ENCODE data around the gene CRADD.

Gene CRADD

GRCh38 chr12:93673084-93673483 is 4.1 kb upstream of the CRADD start:
- no peak for DNase-seq

- no peak for DNase-seq
Measured at GRCh38 chr12:93674386-93674785, 2.8 kb upstream of the CRADD start.

- no peak for DNase-seq
Measured at GRCh38 chr12:93676408-93677194, 574 bp upstream of the CRADD start.

GRCh38 chr12:93678779-93679178 is 1.6 kb downstream of the CRADD start:
- no peak for DNase-seq

GRCh38 chr12:93679308-93679925 is 2.2 kb downstream of the CRADD start:
- no peak for DNase-seq

GRCh38 chr12:93680006-93680405 is 2.8 kb downstream of the CRADD start:
- no peak for DNase-seq

- no peak for DNase-seq
Measured at GRCh38 chr12:93682846-93683261, 5.7 kb downstream of the CRADD start.

GRCh38 chr12:93683410-93683809 is 6.2 kb downstream of the CRADD start:
- no peak for DNase-seq

- DNase-seq = no peak
Measured at GRCh38 chr12:93684716-93685115, 7.5 kb downstream of the CRADD start.

- no peak for DNase-seq
Measured at GRCh38 chr12:93686572-93687356, 9.6 kb downstream of the CRADD start.

- DNase-seq = no peak
Measured at GRCh38 chr12:93689076-93689834, 12.1 kb downstream of the CRADD start.

GRCh38 chr12:93696462-93696861 is 19.3 kb downstream of the CRADD start:
- DNase-seq = no peak

GRCh38 chr12:93698307-93699092 is 21.3 kb downstream of the CRADD start:
- DNase-seq = no peak

- peak; percentile 28 for DNase-seq
Measured at GRCh38 chr12:93699271-93700145, 22.3 kb downstream of the CRADD start.

- no peak for DNase-seq
Measured at GRCh38 chr12:93702707-93703315, 25.6 kb downstream of the CRADD start.

- DNase-seq = no peak
Measured at GRCh38 chr12:93704122-93704521, 26.9 kb downstream of the CRADD start.

GRCh38 chr12:93704625-93705024 is 27.4 kb downstream of the CRADD start:
- DNase-seq = no peak

- DNase-seq = no peak
Measured at GRCh38 chr12:93705237-93705636, 28.1 kb downstream of the CRADD start.

GRCh38 chr12:93706387-93706786 is 29.2 kb downstream of the CRADD start:
- DNase-seq = no peak

- no peak for DNase-seq
Measured at GRCh38 chr12:93706824-93707223, 29.6 kb downstream of the CRADD start.

GRCh38 chr12:93707836-93708235 is 30.7 kb downstream of the CRADD start:
- DNase-seq = peak; percentile 89
